ENCODE measurements around the gene PLOD3.
A peak's percentile ranks its signal among the peaks of the same experiment; 100 is the strongest.
"Not testable (repeated sequence)": the region's sequence is repeated elsewhere in the genome, so short reads cannot be mapped to it uniquely, and the experiment has no call there.

Gene PLOD3

GRCh38 chr7:101208794-101209193 is 8.6 kb downstream of the PLOD3 start:
- peaks cover 1% of the 10 kb centered on the region for H3K27me3 Mint-ChIP-seq

DNA sequence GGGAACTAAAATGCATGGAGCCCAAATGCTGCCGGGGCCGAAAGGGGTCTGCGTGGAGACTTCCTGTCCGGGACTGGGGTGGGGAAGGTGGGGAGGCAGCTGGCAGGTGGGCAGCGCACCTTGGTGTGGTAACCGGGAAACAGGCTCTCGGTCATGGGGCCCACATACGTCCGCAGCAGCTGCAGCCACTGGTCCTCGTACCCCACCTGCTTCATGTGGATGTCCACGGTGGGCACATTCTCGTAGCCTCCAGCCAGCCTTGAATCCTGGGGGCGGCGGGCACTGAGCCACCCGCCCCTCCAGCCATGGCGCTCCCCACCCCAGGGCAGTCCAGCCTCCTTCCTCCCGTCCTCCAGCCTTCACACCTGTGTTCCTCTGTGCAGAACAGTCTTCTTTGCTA is 9.9 kb downstream of the PLOD3 start:
- peaks cover 4% of the 10 kb centered on the region for H3K4me1 Mint-ChIP-seq (ENCODE audit: low read depth)
- peaks cover 5% of the 10 kb centered on the region for H3K36me3 Mint-ChIP-seq
- no peak overlapping the region for H3K27ac Mint-ChIP-seq
- H3K4me3 Mint-ChIP-seq, result no peak overlapping the region
- no peaks in the 10 kb centered on the region for H3K9me3 Mint-ChIP-seq (ENCODE audit: low read depth)
- H3K27me3 Mint-ChIP-seq, result peaks cover 5% of the 10 kb centered on the region

More at GRCh38 chr7:101208794-101209193, 8.6 kb downstream of the PLOD3 start:
- no peak overlapping the region for H3K27ac Mint-ChIP-seq
- peaks cover 5% of the 10 kb centered on the region for H3K36me3 Mint-ChIP-seq
- H3K4me1 Mint-ChIP-seq (ENCODE audit: low read depth), result peaks cover 2% of the 10 kb centered on the region
- H3K9me3 Mint-ChIP-seq (ENCODE audit: low read depth), result no peaks in the 10 kb centered on the region
- no peak overlapping the region for H3K4me3 Mint-ChIP-seq

- Mint-ChIP-seq H3K27ac (no peak overlapping the region), H3K27me3 (peaks cover 5% of the 10 kb centered on the region), H3K9me3 (ENCODE audit: low read depth) (no peaks in the 10 kb centered on the region), H3K36me3 (peaks cover 5% of the 10 kb centered on the region), H3K4me1 (ENCODE audit: low read depth) (peaks cover 4% of the 10 kb centered on the region), H3K4me3 (no peak overlapping the region)
Observed at GRCh38 chr7:101206665-101207042, 10.7 kb downstream of the PLOD3 start.

DNA sequence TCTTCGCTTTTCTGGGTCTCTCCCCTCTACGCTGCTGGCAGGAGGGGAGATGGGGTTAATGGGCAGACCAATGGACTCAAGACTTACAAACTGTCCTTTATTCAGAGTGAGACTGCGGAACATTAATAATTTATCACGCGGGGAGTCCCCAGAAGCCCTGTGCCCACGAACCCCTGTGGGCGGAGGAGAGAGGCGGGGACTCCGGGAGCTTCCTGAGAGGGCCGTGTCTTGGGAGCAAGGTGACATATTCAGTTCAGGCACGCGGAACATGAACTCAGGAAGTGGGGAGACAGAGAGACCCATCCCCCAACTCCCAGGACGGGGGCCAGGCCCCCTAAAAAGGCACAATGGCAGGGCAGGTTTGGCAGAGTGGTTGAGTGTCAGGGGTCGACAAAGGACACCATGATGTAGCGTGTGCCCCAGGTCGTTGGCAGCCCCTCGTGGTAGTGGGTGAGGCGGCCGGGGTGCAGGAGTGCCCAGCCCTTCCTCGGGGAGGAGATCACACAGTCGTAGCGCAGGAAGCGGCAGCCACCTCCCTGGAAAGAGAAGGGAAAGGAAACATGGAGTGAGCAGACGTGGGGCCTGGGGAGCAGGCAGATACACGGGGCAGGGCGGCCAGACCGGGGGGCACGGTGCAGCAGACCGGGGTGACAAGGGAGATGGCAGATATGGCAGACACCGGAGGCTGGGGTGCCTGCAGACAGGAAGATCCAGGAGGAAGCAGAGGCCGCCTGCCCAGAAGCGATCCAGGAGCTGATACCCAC is 11.3 kb downstream of the PLOD3 start:
- Mint-ChIP-seq H3K36me3 (peaks cover 5% of the 10 kb centered on the region), H3K27ac (no peak overlapping the region), H3K4me3 (no peak overlapping the region), H3K27me3 (peaks cover 5% of the 10 kb centered on the region), H3K4me1 (ENCODE audit: low read depth) (peaks cover 4% of the 10 kb centered on the region), H3K9me3 (ENCODE audit: low read depth) (no peaks in the 10 kb centered on the region)

- not testable (repeated sequence) for H3K36me3 Mint-ChIP-seq; H3K4me1 Mint-ChIP-seq (ENCODE audit: low read depth); H3K9me3 Mint-ChIP-seq (ENCODE audit: low read depth); H3K27ac Mint-ChIP-seq
- Mint-ChIP-seq H3K4me3 (peak overlapping the region; percentile 30), H3K27me3 (peaks cover 11% of the 10 kb centered on the region)
Observed at GRCh38 chr7:101203740-101204738, 13.3 kb downstream of the PLOD3 start.

GRCh38 chr7:101202603-101202918 is 14.8 kb downstream of the PLOD3 start:
- H3K9me3 Mint-ChIP-seq (ENCODE audit: low read depth), result no peaks in the 10 kb centered on the region
- no peak overlapping the region for H3K27ac Mint-ChIP-seq
- peaks cover 9% of the 10 kb centered on the region for H3K4me1 Mint-ChIP-seq (ENCODE audit: low read depth)
- peaks cover 3% of the 10 kb centered on the region for H3K36me3 Mint-ChIP-seq
- H3K4me3 Mint-ChIP-seq, result no peak overlapping the region
- peaks cover 11% of the 10 kb centered on the region for H3K27me3 Mint-ChIP-seq

DNA sequence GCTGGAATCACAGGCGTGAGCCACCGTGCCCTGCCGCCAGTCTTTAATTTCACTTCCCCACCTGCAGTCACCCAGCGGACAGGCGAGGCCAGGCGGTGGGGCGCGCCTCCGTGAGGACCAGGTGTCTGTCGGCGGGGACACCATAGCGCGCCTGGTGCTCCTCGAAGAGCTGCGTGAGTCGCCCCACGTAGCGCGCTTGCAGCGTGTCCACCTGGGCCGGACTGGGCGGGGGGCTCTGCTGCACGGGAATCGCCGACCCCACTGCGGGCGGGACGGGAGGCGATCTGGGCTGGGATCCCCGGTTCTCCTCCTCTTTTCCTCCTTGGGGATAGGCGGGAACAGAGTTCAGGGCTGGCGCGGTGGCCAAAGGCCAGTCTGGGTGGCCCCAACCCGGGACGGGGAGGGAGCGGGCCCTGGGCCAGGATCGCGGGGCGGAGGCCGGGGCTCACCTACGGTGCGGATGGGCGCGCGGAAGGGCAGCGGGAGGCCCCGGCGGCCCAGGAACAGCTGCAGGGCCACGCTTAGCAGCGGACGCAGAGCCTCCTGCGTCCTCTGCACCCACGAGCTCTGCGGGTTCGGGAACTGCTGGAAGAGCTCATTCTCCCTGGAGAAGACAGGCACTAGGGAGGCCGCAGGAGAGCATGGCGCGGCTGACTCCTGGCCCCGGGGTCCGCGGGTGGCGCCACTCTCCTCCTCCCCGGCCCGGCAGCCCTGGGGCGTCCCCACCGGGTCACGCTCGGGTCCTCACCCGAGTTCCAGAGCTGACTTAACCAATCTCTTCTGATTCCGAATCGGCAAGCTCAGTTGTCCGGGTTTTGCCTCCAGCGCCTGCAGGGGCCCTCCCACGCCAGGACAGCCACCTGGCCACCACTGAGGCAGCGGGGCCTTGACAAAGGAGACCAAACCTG is 15.4 kb downstream of the PLOD3 start:
- H3K4me1 Mint-ChIP-seq (ENCODE audit: low read depth), result peaks cover 9% of the 10 kb centered on the region
- peaks cover 3% of the 10 kb centered on the region for H3K36me3 Mint-ChIP-seq
- H3K27me3 Mint-ChIP-seq, result peaks cover 13% of the 10 kb centered on the region
- H3K27ac Mint-ChIP-seq, result no peak overlapping the region
- H3K4me3 Mint-ChIP-seq, result no peak overlapping the region
- no peaks in the 10 kb centered on the region for H3K9me3 Mint-ChIP-seq (ENCODE audit: low read depth)

GRCh38 chr7:101200862-101201599 is 16.4 kb downstream of the PLOD3 start, which contains the start of gene MOGAT3:
Gene MOGAT3 (minus strand): TSS chr7:101201036. CDS start chr7:101200854, 182 bp downstream.
- Mint-ChIP-seq H3K9me3 (ENCODE audit: low read depth) (no peaks in the 10 kb centered on the region), H3K27me3 (peaks cover 13% of the 10 kb centered on the region), H3K27ac (no peak within 1 kb of the TSS), H3K4me1 (ENCODE audit: low read depth) (peaks cover 9% of the 10 kb centered on the region), H3K4me3 (peak within 1 kb of the TSS; percentile 54), H3K36me3 (no peaks in the 10 kb centered on the region)

- Mint-ChIP-seq H3K9me3 (ENCODE audit: low read depth) (no peaks in the 10 kb centered on the region), H3K27ac (no peak overlapping the region), H3K4me1 (ENCODE audit: low read depth) (peaks cover 9% of the 10 kb centered on the region), H3K4me3 (no peak overlapping the region), H3K27me3 (peaks cover 13% of the 10 kb centered on the region), H3K36me3 (no peaks in the 10 kb centered on the region)
Observed at GRCh38 chr7:101200504-101200861, 16.9 kb downstream of the PLOD3 start.

DNA sequence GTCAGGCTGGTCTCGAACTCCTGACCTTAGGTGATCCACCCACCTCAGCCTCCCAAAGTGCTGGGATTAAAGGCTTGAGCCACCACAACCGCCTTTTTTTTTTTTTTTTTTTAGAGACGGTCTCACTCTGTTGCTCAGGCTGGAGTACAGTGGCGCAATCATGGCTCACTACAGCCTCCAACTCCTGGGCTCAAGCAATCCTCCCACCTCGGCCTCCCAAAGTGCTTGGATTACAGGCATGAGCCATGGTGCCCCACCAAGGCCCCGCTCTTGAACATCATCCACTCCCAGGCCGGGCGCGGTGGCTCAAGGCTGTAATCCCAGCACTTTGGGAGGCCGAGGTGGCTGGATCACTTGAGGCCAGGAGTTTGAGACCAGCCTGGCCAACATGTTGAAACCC is 17.9 kb downstream of the PLOD3 start:
- H3K27me3 Mint-ChIP-seq, result peaks cover 16% of the 10 kb centered on the region
- not testable (repeated sequence) for H3K4me1 Mint-ChIP-seq (ENCODE audit: low read depth); H3K9me3 Mint-ChIP-seq (ENCODE audit: low read depth); H3K27ac Mint-ChIP-seq; H3K36me3 Mint-ChIP-seq; H3K4me3 Mint-ChIP-seq

DNA sequence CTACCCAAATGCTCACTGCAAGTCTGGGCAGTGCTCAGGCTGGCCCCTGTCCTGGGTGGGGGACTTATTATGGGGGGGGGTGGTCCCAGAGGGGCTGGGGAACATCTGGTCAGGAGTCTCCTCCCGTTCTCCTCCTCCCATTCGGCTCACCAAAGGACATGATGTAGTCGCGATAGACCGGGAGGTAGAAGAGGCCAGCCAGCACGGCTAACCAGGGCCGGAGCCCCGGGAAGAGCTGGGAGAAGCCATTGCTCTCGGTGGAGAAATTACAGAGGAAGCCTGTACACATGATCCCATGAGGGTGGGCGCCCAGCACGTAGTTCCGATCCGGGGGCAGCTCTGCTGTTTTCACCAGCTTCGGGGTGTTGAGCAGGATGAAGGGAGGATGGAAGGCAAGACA is 18.9 kb downstream of the PLOD3 start:
- H3K4me3 Mint-ChIP-seq, result no peak overlapping the region
- H3K9me3 Mint-ChIP-seq (ENCODE audit: low read depth), result no peaks in the 10 kb centered on the region
- H3K27me3 Mint-ChIP-seq, result peaks cover 15% of the 10 kb centered on the region
- no peak overlapping the region for H3K27ac Mint-ChIP-seq
- no peaks in the 10 kb centered on the region for H3K36me3 Mint-ChIP-seq
- peaks cover 5% of the 10 kb centered on the region for H3K4me1 Mint-ChIP-seq (ENCODE audit: low read depth)

GRCh38 chr7:101197991-101198390 is 19.4 kb downstream of the PLOD3 start:
- Mint-ChIP-seq H3K27ac (no peak overlapping the region), H3K27me3 (peaks cover 15% of the 10 kb centered on the region), H3K4me3 (no peak overlapping the region), H3K4me1 (ENCODE audit: low read depth) (peaks cover 5% of the 10 kb centered on the region), H3K36me3 (no peaks in the 10 kb centered on the region), H3K9me3 (ENCODE audit: low read depth) (no peaks in the 10 kb centered on the region)

DNA sequence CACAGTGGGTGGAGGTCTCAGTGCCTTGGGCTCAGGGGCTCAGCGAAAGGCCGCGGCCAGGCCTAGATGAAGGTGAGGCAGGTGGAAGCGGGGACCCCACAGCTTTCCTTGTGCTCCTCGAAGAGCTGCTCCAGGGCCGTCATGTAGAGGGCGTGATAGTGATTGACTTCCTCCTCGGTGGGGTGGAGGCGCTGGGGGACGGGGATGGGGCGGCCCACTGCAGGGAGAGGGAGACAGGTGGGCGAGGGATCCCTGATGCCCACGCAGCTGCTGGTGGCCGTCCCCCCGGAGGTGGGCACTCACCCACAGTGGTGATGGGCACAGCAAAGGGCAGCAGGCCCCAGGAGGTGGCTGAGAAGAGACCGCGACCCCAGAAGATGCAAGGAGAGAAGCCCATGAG is 21.5 kb downstream of the PLOD3 start:
- Mint-ChIP-seq H3K4me1 (ENCODE audit: low read depth) (peaks cover 5% of the 10 kb centered on the region), H3K9me3 (ENCODE audit: low read depth) (no peaks in the 10 kb centered on the region), H3K4me3 (no peak overlapping the region), H3K36me3 (no peaks in the 10 kb centered on the region), H3K27me3 (peaks cover 10% of the 10 kb centered on the region), H3K27ac (no peak overlapping the region)

DNA sequence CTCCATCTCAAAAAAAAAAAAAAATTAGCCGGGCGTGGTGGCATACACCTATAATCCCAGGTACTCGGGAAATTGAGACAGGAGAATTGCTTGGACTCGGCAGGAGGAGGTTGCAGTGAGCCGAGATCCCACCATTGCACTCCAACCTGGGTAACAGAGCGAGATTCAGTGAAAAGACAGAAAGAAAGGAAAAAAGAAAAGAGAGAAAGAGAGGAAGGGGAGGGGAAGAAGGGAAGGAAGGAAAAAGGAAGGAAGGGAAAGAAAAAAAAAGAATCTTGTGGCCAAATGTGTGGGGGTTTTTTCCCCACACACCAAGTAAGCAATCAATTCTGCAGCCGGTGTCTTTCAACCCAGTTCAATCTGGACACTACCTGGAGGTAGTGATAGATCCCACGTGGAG is 28.3 kb downstream of the PLOD3 start:
- Mint-ChIP-seq H3K4me3 (no peak overlapping the region), H3K27ac (no peak overlapping the region)

More for the DNA sequence above, 28.3 kb downstream of the PLOD3 start:
- H3K9me3 Mint-ChIP-seq (ENCODE audit: low read depth), result no peaks in the 10 kb centered on the region
- no peaks in the 10 kb centered on the region for H3K36me3 Mint-ChIP-seq
- H3K27me3 Mint-ChIP-seq, result peaks cover 9% of the 10 kb centered on the region
- H3K4me1 Mint-ChIP-seq (ENCODE audit: low read depth), result peaks cover 2% of the 10 kb centered on the region

Measured in activated naive CD8-positive, alpha-beta T cell (primary cell).